ENCODE results near the gene EML3.
"Not testable (repeated sequence)": the region's sequence is repeated elsewhere in the genome, so short reads cannot be mapped to it uniquely, and the experiment has no call there.

Gene EML3

GRCh38 chr11:62621567-62622470, 9.2 kb upstream of the EML3 start, which contains the start of gene B3GAT3:
B3GAT3 (minus strand) TSS chr11:62621986; CDS start chr11:62621947, 39 bp downstream.
- no peak for TF ChIP-seq CTCF (IDR thresholded peaks at IDR 0.05; ENCODE audit: poor library complexity, severe bottlenecking)
- Histone ChIP-seq H3K9me3 (ENCODE audit: severe bottlenecking) (no peaks in the 10 kb centered on the region), H3K4me1 (ENCODE audit: insufficient read depth, poor library complexity, severe bottlenecking) (peaks cover 16% of the 10 kb centered on the region), H3K27me3 (ENCODE audit: insufficient read depth, poor library complexity, severe bottlenecking) (no peaks in the 10 kb centered on the region), H3K4me3 (ENCODE audit: severe bottlenecking) (peak within 1 kb of the TSS; percentile 54), H3K36me3 (ENCODE audit: low read depth) (peaks cover 19% of the 10 kb centered on the region), H3K27ac (ENCODE audit: poor library complexity, severe bottlenecking) (peak within 1 kb of the TSS; percentile 84)
- peak; percentile 99 for DNase-seq (ENCODE audit: low spot score)
- ATAC-seq (ENCODE audit: low read depth) = peak; percentile 91

- Histone ChIP-seq H3K27ac (ENCODE audit: poor library complexity, severe bottlenecking) (peak overlapping the region; percentile 84), H3K4me1 (ENCODE audit: insufficient read depth, poor library complexity, severe bottlenecking) (peaks cover 16% of the 10 kb centered on the region), H3K4me3 (ENCODE audit: severe bottlenecking) (peak overlapping the region; percentile 54), H3K9me3 (ENCODE audit: severe bottlenecking) (no peaks in the 10 kb centered on the region), H3K27me3 (ENCODE audit: insufficient read depth, poor library complexity, severe bottlenecking) (no peaks in the 10 kb centered on the region), H3K36me3 (ENCODE audit: low read depth) (peaks cover 12% of the 10 kb centered on the region)
- ATAC-seq (ENCODE audit: low read depth) = no peak; the same call in 2 of the 3 replicates
- DNase-seq (ENCODE audit: low spot score) = no peak
- TF ChIP-seq CTCF (IDR thresholded peaks at IDR 0.05; ENCODE audit: poor library complexity, severe bottlenecking) = no peak
Observed at GRCh38 chr11:62621027-62621566, 8.5 kb upstream of the EML3 start.

- not testable (repeated sequence) for H3K4me3 ChIP-seq (ENCODE audit: severe bottlenecking)
Observed at GRCh38 chr11:62616957-62617356, 4.4 kb upstream of the EML3 start.

GRCh38 chr11:62615521-62615920, 2.9 kb upstream of the EML3 start:
- no peak for TF ChIP-seq CTCF (IDR thresholded peaks at IDR 0.05; ENCODE audit: poor library complexity, severe bottlenecking)
- H3K4me3 ChIP-seq (ENCODE audit: severe bottlenecking) = no peak overlapping the region
- DNase-seq (ENCODE audit: low spot score) = no peak
- H3K36me3 ChIP-seq (ENCODE audit: low read depth) = peaks cover 11% of the 10 kb centered on the region
- no peaks in the 10 kb centered on the region for H3K9me3 ChIP-seq (ENCODE audit: severe bottlenecking)
- H3K27ac ChIP-seq (ENCODE audit: poor library complexity, severe bottlenecking) = peak overlapping the region; percentile 95
- no peak for ATAC-seq (ENCODE audit: low read depth)
- H3K27me3 ChIP-seq (ENCODE audit: insufficient read depth, poor library complexity, severe bottlenecking) = no peaks in the 10 kb centered on the region
- H3K4me1 ChIP-seq (ENCODE audit: insufficient read depth, poor library complexity, severe bottlenecking) = peaks cover 12% of the 10 kb centered on the region

More at GRCh38 chr11:62616957-62617356, 4.4 kb upstream of the EML3 start:
- not testable (repeated sequence) for H3K27me3 ChIP-seq (ENCODE audit: insufficient read depth, poor library complexity, severe bottlenecking); H3K9me3 ChIP-seq (ENCODE audit: severe bottlenecking); H3K27ac ChIP-seq (ENCODE audit: poor library complexity, severe bottlenecking); H3K36me3 ChIP-seq (ENCODE audit: low read depth); DNase-seq (ENCODE audit: low spot score); ATAC-seq (ENCODE audit: low read depth)
- H3K4me1 ChIP-seq (ENCODE audit: insufficient read depth, poor library complexity, severe bottlenecking) = peaks cover 17% of the 10 kb centered on the region

GRCh38 chr11:62614275-62614674, 1.7 kb upstream of the EML3 start:
- Histone ChIP-seq H3K36me3 (ENCODE audit: low read depth) (peaks cover 15% of the 10 kb centered on the region), H3K27me3 (ENCODE audit: insufficient read depth, poor library complexity, severe bottlenecking) (no peaks in the 10 kb centered on the region), H3K27ac (ENCODE audit: poor library complexity, severe bottlenecking) (peak overlapping the region; percentile 95), H3K4me3 (ENCODE audit: severe bottlenecking) (no peak overlapping the region), H3K4me1 (ENCODE audit: insufficient read depth, poor library complexity, severe bottlenecking) (peaks cover 4% of the 10 kb centered on the region), H3K9me3 (ENCODE audit: severe bottlenecking) (no peaks in the 10 kb centered on the region)
- TF ChIP-seq CTCF (IDR thresholded peaks at IDR 0.05; ENCODE audit: poor library complexity, severe bottlenecking) = no peak
- ATAC-seq (ENCODE audit: low read depth) (0 out of 3 replicates have a peak, but pooled peaks have one; percentile 16), DNase-seq (ENCODE audit: low spot score) (no peak)
